Stimulated activated CD4-positive, alpha-beta T cell treated with anti-CD3 and anti-CD28 coated beads, Interleukin-1b, Interleukin-23, amount 100 ng/mL, for 1 hour (primary cell): ENCODE results near the gene PKP2.

Experiments used
- DNase-seq, 2 donors: peaks; one replicate each; pipeline ENCODE4 v3.0.0-alpha.2; 2020; ENCODE audit warnings: low read depth in 2 of 2

Gene PKP2

DNA sequence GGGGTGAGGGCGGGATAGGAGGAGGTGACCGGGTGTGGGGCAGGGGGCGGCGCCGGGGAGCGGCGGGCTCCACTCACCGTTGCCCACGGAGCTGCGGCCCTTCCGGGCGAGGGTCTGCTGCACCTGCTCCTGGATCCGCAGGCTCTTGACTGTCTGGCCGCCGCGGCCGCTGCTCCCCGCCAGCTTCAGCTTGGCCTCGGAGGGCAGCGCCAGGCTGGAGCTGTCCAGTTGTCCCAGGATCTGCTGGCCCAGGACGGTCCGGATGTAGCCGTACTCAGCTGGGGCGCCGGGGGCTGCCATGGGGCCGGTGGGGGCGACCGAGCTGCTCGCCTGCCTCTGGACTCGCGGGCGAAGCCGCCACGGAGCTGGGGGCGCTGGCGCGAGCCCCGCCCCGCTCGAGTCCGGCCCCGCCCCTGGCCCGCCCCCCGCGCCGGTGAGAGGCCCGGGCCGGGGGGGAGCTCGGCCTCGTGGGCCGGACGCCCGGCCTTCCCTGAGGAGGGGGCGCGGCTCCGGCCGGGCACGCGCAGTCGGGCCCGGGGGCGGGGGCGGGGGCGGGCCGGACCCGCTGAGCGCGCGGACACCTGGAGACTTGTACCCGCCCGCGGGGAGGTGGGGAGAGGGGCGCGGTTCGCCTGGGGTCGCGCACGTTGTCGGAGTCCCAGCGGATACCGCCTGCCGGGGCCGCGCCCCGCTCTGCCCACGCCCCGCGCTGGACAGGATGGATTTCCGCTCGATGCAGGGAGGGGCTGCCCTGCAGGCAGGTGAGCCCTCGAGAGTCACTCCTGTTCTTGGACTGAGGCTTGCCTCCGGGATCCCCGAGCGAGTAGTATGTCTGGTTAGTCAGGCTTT is at the start of gene PKP2:
PKP2 (minus strand) TSS at position 346 of the 849 bp plus-strand sequence; CDS start at position 300, 46 bp downstream.
- DNase-seq: no peak

DNA sequence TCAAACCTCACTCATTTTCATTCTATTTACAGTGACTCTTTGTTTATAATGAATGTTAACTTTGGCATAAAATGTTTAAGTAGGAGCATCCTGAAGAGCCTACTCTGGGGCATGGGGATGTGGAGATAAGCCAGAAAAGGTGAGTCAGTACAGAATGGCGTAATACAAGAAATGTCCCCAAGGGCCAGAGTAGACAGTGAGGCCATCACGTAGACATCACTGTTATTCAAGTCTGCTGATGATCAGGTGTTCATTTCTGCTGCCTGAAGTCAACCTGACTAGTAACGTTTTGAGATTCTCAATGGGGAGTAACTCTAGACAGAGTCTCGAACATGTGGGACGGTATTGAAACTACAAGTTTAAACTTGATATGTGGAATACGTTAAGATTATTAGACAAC is 47.6 kb upstream of the PKP2 start:
- no peak for DNase-seq

DNA sequence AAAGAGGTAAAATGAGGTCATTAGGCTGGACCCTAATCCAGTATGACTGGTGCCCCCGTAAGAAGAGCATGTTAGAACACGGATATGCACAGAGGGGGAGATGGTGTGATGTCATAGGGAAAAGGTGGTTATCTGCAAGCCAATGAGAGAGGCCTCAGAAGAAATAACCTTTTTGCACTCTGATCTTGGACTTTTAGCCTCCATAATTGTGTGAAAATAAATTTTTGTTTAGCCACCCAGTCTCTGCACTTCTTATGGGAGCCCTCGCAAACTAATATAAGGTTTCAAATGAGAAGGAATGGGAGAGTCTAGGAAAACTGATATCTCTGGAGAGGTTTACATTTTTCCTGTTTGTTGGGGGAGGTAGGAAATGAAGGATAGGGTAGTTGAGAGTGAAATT is 43.2 kb upstream of the PKP2 start:
- DNase-seq: no peak

DNA sequence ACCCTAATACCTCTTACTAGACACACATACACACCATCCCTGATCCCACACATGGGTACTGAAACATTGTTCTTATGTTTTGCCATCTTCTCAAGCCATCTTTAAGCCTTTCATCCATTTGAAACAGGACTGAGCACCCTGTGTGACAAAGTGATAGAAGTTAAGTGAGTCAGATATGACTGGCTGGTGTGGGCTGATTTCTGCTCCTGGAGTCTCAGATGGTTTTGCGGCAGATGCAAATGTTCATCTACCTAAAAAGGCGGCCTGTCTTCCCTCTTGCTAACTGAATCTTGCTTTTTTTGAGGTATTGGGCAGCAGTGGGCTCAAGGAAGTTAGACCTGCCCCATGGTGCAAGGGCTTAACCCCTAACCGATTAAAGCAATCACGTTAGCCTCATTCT is 30.4 kb upstream of the PKP2 start:
- no peak for DNase-seq

DNA sequence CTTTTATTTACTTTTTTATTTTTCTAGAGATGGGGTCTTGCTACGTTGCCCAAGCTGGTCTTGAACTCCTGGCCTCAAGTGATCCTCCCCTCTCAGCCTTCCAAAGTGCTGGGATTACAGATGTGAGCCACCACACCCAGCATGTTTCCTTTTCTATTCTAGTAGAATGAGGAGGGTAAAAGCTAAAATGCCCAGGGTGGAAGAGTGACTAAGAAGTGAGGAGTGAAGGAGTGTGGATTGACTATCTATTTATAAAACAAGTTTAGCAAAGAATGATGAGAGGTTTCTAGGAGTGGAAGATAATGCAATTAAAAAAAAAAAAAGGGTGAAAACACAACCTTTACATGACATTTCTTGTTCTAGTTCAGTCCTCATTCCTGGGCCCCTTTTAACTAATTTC is 29.8 kb upstream of the PKP2 start:
- DNase-seq: no peak

DNA sequence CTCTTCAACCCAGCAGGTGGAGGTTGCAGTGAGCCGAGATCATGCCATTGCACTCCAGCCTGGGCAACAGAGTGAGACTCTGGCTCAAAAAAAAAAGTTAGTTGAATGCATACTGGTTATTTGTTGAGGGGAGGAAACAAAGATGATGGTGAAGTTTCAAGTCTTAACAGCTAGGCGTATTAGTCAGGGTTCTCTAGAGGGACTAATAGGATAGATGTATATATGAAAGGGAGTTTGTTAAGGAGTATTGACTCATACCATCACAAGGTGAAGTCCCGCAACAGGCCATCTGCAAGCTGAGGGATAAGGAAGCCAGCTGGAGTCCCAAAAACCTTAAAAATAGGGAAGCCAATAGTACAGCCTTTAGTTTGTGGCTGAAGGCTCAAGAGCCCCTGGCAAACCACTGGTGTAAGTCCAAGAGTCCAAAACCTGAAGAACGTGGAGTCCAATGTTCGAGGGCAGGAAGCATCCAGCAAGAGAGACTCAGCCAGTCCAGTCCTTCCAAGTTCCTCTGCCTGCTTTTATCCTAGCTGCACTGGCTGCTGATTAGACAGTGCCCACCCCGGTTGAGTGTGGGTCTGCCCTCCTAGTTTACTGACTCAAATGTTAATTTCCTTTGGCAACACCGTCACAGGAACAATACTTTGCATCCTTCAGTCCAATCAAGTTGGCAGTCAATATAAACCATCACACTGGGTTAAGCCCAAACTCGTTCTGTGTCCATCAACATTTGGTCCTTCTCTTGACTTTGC is 26.1 kb upstream of the PKP2 start:
- DNase-seq: no peak

DNA sequence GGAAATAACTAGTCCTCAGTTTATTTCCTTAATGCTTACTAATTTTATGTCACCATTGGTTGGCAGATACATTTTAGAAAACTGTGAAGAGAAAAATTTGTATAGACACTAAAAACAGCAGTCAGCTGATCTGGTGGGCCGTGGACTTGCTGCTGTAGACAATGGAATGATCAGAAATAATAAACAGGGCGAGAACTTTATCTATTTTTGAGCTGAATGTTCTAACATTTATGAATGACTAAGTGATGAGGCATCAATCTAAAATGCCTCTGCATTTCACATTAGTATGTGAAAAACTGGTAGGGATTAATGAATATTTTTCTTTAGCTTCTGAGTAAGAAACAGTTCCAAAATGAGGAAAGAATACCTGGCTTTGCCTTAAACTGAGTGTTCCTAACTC is 24.8 kb upstream of the PKP2 start:
- DNase-seq: no peak

DNA sequence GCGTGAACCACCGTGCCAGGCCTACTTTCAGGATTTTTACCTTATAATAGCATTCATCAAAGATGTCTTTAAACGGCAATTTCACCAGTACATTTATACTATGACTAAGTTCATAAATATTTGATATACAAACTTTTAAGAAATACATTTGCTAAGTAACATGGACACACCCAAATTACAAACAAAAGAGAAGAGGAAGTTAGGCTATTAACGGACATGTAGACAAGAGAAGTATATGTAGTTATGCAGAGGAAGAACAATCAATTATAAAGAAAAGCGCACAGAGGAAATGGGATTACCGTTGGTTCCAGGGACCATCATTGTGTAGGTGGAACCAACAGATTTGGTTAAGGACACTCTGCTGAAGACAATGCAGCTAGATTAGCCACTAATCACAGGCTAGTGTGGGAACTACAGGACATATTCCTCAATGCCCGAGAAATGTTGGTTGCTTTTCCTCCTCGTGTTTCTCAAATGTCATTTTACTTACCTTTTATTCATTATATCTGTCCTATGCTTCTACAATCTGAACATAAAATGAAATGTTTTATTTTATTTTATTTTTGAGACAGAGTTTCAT is 24.0 kb upstream of the PKP2 start:
- DNase-seq: no peak

DNA sequence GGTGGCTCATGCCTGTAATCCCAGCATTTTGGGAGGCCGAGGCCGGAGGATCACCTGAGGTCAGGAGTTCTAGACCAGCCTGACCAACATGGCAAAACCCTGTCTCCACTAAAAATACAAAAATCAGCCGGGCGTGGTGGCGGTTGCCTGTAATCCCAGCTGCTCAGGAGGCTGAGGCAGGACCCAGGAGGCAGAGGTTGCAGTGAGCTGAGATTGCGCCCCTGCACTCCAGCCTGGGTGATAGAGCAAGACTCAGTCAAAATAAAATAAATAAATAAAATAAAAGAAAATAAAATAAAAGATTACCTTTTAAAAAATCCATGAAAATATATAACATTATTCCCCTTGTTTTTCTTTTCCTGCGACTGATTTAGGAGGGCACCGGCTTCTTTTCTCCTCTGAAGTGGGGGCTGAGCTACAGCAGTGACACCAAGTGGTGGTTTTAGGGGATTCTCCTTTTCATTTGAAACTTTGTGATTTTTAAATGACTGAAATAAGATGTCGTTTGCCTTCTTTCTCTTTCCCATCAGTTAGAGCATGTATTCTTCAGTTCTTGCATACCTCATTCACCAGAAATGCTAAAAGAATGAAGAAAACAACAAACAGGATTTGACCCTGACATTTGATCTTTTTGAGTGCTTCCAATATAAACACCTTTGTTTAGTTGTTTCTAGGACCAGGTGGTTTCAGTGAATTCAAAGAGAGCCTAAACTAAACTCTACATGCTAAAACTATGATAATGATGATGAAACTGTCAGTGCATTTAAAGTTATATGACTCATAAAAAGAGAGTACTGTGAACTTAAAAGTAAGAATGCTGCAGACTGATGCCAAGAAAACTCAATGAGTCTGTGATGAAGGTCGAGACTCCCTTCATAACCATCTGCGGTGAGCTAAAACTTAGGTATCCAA is 22.6 kb upstream of the PKP2 start:
- DNase-seq: no peak

DNA sequence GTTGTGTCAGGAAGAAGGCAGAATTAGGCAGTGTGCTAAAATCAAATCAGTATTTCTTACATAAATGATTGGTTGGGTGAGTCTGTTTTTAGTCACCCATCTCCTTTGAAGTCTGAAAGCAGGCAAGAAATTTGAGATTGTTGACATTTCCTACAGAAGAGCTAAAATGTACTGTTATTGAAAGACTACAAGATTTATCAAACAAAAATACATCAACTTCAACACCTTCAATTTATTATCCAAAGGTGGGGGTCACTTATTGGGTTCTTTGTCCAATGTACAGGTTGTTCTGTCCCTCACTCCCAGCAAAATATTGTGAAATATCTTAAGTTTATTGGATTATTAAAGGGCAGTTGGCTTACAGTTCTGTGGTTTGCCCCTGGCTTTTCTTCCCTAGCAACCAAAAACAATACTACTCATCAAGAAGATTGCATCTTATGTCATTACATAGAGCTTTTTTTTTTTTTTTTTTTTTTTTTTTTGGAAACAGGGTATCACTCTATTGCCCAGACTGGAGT is 20.6 kb upstream of the PKP2 start:
- no peak for DNase-seq

DNA sequence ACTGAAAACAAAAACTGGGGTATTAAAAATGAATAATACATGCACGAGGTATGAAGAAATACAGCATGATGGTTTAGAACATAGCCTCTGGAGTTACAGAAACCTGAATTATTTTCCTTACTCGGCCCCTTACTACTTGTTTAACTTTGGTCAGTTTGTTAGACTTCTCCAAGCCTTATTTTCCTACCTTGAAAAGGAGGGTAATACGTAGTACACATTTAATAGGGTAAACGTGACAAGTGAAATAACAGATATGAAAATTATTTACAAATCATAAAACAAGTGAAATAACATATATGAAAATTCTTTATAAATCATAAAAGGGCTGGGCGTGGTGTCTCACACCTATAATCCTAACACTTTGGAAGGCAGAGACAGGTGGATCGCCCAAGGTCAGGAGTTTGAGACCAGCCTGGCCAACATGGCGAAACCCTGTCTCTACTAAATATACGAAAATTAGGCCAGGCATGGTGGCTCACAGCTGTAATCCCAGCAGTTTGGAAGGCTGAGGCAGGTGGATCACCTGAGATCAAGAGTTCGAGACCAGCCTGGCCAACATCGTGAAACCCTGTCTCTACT is 11.4 kb upstream of the PKP2 start:
- DNase-seq: no peak

DNA sequence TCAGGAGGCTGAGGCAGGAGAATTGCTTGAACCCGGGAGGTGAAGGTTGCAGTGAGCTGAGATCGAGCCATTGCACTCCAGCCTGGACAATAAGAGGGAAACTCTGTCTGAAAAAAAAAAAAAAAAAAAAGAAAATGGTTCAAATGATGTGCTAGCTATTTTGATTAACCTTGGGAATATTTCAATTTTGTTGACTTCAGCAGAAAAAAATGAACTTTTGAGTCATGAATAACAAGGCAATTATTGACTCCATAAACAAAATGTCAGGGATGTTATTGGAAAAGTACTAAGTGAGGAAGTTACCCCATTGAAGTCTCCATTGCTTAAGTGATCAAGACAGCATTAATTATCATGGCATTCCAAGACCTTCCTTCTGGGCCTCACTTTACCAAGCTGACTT is 10.6 kb upstream of the PKP2 start:
- DNase-seq: no peak

DNA sequence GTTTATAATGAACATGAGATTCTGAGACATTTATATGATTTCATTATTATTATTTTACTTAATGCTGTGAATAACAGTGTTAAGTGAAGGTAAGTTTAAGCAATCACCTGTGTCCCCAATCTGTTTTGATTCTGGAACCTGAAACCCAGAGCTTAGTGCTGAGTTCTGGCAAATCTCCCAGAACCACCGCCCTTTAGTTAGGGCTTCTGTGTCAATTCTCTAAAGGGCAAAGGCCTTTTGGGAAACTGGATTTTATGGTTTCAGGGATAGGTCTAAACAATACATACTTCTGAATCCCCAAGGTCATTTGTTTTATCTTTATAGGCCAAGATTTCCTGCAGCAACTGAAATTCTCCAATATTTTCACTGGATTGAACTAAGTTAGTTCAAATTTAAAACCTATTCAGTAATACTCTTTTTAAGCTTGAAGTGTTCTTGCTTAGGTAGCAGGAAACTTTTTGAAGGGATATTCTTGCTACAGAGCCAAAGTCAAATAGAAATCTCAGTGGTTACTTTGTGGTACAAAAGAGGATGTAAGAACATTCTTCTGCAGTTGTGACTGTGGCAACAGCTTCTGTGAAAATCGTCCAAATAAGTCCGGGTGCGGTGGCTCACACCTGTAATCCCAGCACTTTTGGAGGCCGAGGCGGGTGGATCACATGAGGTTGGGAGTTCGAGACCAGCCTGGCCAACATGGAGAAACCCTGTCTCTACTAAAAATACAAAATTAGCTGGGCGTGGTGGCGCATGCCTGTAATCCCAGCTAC is 10.0 kb upstream of the PKP2 start:
- no peak for DNase-seq

DNA sequence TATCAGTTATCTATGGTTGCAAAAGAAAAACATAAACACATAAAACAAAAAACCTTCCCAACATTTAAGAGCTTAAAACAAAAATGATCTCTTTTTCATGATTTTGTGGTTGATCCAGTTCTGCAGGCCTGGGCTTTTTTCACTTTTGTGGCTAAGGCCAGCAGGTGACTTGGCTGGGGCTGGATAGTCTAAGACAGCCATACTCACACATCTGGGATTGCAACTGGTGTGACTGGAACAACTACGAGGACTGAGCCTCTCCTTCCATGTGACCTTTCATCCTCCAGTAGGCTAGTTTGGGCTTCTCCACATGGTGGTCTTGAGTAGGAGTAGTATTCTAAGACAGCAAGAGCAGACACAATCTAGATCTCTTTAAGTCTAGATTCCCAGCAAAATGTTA is 7.2 kb upstream of the PKP2 start:
- no peak for DNase-seq

DNA sequence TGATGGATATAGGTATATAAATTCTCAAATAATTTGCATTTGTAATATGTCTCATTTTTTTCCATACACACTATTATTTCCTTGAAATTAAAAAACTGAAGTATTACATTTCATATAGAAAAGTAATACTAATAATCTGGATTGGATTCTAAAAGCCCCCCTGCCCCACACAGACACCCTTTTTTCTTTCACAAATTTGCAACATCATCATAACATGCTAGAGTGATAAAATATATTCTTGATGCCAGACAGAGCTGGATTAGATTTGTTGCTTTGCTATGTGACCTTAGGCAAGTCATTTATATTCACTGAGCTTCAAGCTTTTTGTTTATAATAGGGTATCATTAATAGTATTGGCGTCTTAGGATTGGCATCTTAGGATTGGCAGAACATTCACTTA is 6.7 kb upstream of the PKP2 start:
- DNase-seq: no peak

DNA sequence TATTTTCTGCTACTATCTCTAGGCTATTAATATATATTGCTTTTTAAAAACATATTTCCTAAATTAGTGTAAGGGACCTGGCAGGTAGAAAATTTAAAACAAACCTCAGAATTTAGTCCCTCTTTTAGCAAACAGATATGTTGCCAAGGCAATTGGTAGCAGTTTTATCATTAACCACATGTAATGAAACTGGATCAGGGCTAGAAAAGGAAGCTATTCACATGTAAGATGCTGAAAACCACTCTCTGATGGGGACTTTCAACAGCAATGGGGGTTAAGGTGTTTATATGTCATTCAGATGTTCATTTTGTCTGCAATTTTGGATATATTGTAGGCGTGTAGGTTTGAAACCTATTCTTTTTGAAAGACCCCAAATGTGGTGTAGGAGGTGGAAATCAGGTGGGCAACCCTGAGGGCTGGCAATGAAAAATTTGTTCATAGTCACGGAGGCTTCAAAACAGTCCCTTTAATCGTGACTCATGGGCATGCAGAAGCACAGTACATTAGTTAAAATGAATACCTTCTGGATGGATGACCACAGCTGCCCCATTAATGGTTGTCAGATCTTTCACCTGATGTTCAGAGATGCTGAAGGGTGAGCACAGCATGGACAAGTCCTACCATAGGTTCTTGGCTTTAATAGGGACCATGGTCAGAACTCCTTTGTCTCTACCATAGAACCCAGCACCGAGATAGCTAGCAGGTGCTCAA is 5.9 kb upstream of the PKP2 start:
- DNase-seq: no peak

DNA sequence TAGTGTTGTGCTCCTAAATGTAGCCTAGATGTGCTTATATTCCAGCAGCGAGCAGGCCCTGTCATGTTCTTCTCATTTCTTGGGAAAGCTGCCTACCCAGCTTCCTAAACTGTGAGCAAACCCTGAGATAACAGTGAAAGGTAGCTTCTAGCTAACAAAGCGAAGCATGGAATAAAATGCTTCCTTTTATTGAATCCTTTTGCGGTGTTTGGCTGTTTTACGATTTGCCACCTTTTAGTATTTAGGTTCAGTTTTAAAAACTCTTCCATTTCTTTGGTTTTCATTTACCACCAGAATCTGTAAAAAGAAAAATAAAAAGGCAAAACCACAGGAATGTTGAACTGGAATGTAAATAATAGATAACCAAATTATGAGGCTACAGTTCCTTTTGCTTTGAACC is 5.0 kb upstream of the PKP2 start:
- no peak for DNase-seq

DNA sequence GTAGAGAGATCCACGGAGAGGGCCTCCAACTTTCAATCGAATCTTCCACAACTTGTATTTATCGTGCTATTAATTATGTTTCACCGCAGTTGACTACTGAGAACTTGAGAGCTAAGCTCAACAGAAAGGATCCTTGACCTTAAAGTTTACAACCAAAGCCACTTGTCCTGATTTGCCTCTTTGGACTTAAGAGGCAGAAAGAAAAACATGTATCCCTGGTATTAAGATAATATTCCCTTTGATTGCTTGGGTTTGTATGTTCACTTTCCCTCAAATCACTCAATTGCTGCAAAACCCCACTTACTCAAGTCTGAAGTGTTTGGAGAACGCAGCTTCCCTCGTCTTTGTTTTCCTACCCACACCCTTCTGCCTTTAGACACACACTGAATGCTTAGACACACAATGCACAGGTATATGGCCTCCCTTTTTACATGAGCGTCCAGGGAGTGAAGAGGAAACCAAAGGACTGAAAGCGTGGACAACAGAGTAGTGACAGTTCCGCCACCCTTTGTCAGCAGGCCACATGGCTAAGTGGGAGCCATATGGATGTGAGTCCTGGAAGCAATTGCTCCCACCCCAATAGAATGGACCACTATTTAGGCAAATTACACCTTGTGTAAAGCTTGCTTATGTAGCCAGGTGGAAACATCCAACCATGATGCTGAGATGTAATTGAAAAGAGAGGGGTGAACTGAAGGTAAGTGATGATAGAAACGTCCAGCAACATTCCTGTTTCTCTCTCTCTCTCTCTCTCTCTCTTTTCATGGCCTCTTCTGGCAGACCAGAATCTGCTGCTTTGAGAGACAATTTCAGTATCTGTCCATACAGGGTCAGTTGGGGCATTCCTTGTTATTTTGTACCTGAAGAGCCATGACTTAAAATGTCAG is 1.4 kb upstream of the PKP2 start:
- no peak for DNase-seq

DNA sequence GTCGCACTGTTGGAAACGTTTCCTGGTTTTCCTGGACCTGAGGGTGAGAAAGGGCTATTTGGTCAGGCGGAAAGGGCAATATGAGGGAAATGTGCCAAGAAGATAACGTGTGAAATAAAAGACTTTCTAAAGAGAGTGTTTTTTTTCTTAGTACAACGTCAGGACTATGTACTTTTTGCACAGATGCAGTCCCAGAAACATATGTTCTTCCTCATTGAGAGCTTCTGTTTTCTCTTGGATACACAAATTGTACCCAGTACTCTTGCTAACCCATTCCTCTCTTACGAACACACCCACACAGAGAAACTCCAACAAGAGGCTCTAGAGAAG is 669 bp upstream of the PKP2 start:
- no peak for DNase-seq
